HG03039 (cell line): ENCODE results near the gene MYOCD.

ENCODE experiments used
- ATAC-seq: cut with Tn5 transposase; IDR thresholded peaks from one replicate; pipeline ENCODE4 v1.9.1; 2021; ENCODE audit warnings: mild to moderate bottlenecking, moderate library complexity; ENCODE audit not compliant: unreplicated experiment

Gene MYOCD

DNA sequence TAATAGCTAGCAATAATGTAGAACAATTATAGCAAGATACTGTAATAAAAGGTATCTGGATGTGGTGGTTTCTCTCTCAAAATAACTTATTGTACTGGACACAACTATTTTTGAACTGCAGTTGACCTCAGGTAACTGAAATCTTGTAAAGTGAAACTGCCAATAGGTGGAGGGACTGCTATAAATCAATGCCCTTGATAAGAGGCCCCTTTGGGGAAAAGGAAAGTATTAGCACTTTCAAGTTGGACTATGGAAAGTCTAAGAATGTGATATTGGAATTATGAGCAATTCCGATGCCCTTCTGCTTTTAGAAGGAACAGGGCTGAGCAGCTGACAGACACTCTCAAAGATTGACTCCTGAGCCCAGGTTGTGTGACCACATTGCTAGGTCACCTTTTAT, 79.1 kb downstream of the MYOCD start:
- ATAC-seq: no peak

DNA sequence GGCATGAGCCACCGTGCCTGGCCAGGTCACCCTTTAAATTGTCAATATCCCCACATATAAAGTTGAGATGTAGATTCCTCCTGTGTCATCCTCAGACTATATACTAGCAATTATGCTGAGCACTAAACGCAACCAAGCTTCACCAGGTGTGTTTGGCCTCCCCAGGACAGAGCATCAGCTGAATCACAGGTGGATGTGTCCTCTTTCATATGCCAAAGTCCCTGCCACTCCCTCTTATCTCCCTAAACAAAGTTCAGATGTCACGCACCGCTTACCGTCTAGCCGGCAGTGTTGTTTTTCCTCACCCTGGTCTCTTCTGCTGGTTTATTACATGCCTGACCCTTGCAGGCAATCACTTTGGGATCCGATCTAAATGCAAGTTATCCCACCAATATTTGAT, 79.8 kb downstream of the MYOCD start:
- no peak for ATAC-seq

GRCh38 chr17:12756786-12757185, 91.1 kb downstream of the MYOCD start:
- no peak for ATAC-seq

DNA sequence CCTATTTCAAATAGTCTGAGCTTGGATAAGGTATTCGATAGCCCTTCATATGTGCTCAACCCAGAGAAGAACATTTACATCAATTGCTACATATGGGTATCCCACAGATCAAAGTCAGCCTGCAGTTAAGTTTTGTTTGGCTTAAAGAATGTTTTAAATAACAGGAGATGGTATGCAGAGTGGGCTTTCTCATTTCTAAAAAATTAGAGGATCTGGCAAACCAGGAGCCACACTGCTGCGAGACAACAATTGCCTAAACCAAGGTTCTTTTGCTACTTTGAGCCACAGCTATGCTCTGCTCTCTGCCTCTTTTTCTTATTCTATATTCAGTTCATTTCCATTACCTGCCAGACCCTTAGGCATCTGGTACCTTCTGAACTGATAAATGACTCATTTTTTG, 93.4 kb downstream of the MYOCD start:
- ATAC-seq: no peak

- ATAC-seq: no peak
These were observed 99.9 kb downstream of the MYOCD start for GRCh38 chr17:12765548-12765947.

DNA sequence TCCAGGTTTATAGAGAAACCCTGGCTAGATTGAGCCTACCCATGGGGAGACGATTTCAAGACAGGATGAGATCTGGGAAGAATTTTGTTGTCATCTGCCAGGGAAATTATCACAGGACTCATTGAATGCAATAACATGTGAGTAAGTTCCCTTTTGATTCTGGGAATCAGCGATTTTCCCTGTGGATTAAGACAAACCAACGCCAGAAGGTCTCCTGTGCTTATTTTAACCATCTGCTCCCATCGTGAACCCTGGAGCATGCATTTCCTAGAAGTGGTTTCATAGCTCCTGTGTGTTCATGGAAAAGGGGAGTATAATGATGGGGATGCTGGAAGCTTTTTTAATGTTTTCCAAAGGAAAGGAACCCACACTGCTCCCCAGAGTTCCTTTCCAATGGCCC, 102.6 kb downstream of the MYOCD start:
- ATAC-seq: no peak

GRCh38 chr17:12769981-12770380, 104.3 kb downstream of the MYOCD start:
- ATAC-seq: no peak

DNA sequence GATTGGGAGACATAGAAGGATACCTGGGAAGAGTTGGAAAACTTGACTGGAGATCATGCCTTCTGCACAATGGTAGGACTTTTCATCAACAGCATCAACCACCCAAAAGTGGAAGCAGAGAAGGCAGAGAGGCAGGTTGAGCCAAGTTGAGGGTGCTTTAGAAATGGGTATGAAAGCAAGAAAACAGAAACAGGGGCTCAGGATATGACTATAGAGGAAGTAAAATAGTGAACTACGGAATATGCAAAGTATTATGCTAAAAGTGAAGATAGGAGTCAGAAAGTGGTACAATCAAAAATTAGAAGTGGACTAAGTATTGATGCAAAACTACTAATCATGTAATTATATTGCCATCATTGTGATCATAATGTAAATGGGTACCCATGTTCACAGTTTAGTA, 107.5 kb downstream of the MYOCD start:
- no peak for ATAC-seq

DNA sequence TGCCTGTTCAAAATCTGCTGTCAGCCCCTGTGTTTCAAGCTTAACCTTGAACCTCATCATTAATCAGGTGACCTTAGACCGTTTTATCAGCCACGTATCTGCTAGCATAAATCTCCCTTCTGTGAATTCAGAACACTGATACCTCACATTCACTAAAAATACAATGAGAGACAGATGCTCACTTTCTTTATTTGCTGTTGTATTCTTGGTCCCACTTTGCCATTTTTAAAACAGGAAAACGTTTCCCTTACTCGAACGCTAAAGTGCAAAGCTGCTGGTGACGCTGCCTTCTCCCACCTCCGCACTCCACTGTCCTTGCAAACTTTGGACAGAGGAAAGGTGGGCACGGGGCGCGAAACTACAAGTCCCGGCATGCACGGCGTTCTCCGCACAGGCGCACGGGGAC, 123.4 kb downstream of the MYOCD start:
- ATAC-seq: no peak

DNA sequence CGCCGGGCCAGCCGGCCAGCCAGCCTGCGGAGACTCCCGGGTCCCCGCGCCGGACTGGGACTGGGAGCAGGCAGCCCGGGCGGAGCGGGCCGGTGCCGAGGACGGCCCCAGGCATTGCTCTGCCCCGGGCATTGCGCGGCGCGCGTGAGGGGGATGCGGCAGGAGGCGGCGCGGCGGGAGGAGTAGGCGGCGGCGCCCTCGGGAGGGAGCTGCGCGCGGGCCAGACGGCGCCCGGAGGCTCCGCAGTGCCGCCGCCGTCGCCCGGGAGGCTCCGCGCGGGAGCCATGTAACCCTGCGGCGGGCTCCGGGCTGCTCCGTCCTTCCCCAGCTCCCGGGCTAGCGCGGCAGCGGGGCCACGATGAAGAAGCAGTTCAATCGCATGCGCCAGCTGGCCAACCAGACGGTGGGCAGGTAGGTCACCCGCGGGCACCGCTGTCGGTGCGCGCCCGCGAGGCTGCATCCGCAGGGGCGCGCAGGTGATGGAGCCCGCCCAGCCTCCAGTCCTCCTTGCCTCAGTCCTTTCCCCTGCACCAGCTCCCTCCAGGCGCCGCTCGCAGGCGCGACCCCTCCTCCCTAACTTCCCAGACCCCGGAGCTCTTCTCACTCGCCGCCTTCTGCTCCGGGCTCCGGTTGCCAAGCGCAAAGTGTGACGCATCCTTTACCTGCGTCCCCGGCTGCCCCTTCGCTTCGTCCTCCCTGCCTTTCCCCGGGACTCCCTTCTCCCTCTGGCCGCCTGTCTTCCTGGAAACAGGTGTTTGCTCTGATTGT, 124.0 kb downstream of the MYOCD start, which contains the start of gene ARHGAP44:
TSS of gene ARHGAP44 (plus strand) at position 18 of the 768 bp plus-strand sequence. CDS start at position 359, 341 bp downstream.
- peak; percentile 90 for ATAC-seq

- ATAC-seq: no peak
These were observed 124.8 kb downstream of the MYOCD start for GRCh38 chr17:12790249-12791106.

DNA sequence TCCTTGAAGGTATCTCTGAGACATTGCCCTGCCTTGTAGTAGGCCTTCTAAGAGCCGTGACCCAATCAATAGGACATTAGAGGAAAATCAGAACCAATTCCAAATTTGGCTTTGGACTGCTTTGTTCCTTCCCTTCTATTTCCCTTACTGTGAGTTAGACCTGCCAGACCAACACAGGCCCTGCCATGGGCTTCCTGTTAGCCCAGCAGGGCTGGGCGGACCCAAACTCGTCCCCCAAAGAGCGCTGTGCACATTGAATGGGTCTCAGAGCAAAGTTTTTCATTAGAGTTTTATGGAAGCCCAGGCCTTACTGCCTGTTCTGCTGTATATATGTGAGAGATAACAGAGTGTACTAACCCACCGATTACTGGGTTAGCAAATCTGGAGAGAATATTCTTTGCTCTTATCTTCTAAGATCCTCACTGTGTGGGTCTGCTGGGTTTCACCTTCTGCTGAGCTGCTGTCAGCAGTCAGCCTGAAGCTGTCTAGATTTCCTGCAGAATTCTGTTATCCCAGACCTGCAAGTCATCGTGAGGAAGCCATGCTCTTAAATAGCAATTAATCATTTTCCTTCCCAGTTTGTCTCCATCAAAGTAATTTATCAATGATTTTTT, 129.3 kb downstream of the MYOCD start:
- ATAC-seq: no peak

DNA sequence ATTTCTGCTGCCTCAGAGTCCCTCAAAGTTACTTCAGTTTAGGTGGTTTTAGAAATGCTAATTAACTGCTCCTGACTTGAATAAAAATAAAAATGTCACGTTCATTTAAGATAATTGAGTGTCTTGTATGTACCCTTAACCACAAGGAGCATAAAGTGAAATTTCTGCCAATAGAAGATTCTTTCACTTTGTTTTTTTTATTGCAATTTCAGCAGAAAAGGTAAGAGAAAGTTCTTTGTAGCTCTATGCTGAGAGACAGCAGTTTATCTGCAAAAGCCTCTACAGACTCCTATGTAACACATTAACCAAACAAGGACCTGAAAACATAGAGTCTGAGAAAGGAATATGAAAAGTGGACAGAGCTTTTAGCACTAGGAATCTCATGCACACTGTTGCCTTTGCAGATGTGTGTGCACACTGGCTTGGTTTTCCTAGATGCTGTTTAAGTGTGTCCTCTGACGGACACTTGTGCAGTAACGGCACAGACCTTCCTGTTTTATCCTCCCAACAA, 135.2 kb downstream of the MYOCD start:
- ATAC-seq: no peak

DNA sequence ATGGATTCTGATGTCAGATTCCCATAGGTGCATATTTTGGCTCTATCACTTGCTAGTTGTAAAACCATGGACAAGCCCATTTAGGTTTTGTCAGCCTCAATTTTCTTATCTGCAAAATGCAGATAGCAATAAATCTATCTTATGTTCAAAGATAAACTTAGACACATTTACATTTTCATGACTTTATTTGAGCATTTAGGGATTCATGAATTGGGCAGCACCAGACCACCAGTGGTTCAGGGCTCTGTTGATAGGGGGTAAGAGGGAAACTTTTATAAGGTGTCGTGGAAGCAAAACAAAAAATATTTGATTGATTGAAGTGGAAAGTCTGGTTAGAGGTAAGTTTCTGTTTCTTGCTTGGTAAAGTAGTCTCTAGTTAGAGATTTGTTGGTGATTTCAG, 140.9 kb downstream of the MYOCD start:
- ATAC-seq: no peak

- no peak for ATAC-seq
These were observed 143.0 kb downstream of the MYOCD start for GRCh38 chr17:12808723-12809122.

DNA sequence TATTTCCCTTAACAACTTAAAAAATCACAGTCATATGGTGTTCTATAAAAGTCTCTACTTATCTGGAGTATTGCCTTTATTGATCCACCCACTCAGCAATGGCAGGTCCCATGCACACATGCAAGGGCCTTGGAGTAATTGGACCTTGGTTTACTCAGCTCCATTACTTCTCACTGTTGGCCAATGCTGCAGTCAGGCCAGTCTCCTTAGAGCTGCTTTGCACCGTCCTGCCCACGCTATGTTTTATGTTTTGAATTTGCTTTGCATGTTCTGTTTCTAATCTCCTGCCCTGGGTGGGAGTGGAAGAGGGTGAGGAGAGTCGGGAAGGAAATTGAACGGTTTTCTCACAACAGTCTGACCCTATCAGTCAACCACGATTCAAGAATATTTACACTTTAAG, 147.2 kb downstream of the MYOCD start:
- no peak for ATAC-seq

GRCh38 chr17:12813664-12814063, 148.0 kb downstream of the MYOCD start:
- no peak for ATAC-seq

DNA sequence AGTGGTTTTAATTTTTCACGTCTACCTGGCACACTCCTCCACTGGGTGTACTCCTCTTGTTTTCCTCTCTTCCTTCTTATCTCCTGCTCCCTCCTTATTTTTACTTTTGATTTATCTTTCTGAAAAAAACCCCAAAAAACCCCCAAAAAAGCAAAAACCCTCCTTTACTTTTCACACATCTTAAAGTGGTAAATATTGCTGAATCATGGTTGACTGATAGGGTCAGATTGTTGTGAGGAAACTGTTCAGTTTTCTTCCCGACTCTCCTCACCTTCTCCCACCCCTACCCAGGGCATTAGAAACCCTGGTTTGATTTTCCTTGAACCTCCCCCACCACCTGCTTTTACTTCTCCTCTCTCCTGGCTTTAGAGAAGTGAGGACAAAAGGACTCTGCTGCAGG, 149.0 kb downstream of the MYOCD start:
- ATAC-seq: no peak

GRCh38 chr17:12815642-12816141, 150.0 kb downstream of the MYOCD start:
- peak; percentile 98 for ATAC-seq
